ENCODE measurements around the gene CISH.

Gene CISH

GRCh38 chr3:50568947-50569749, 42.4 kb downstream of the CISH start, which contains the start of gene HEMK1:
Gene HEMK1, plus strand, starts transcription at chr3:50569522. Its CDS starts 1,583 bp downstream, at chr3:50571105.
- DNase-seq = peak; percentile 73

- DNase-seq = peak; percentile 25
Observed at GRCh38 chr3:50567386-50568167, 44.0 kb downstream of the CISH start, which contains the start of gene C3orf18. Gene C3orf18, minus strand, starts transcription at chr3:50567747. Its CDS starts 2,048 bp downstream, at chr3:50565699.

- DNase-seq = no peak
Observed at GRCh38 chr3:50567011-50567385, 44.6 kb downstream of the CISH start.

- DNase-seq = no peak
Observed at GRCh38 chr3:50564321-50564720, 47.3 kb downstream of the CISH start.

GRCh38 chr3:50563867-50564266, 47.7 kb downstream of the CISH start:
- DNase-seq = no peak

- no peak for DNase-seq
Observed at GRCh38 chr3:50562861-50563260, 48.7 kb downstream of the CISH start.

- DNase-seq = no peak
Observed at GRCh38 chr3:50559702-50560101, 51.9 kb downstream of the CISH start.

GRCh38 chr3:50557915-50558314, 53.7 kb downstream of the CISH start:
- peak; percentile 1 for DNase-seq

- DNase-seq = no peak
Observed at GRCh38 chr3:50557106-50557505, 54.5 kb downstream of the CISH start.
